MM.1S (cell line): ENCODE measurements around the gene DNAJC3.

Source experiments
- DNase-seq: peaks from one replicate; pipeline ENCODE4 v3.0.0-alpha.2; 2015
- H2AFZ ChIP-seq: fragments of 300-600 bp; sonication (generic); 2 replicates; pipeline ENCODE4 v1.6.0; 2016; ENCODE audit warnings: antibody characterized with exemption, low read length
- H3F3A ChIP-seq: fragments of 300-600 bp; sonication (generic); 2 replicates; pipeline ENCODE4 v1.6.1; 2016; ENCODE audit warnings: mild to moderate bottlenecking, antibody characterized with exemption, low read length, moderate library complexity, mixed read lengths; ENCODE audit not compliant: insufficient read depth
- H3K27ac ChIP-seq: fragments of 300-600 bp; sonication (generic); 2 replicates; pipeline ENCODE4 v1.5.1; 2016; ENCODE audit warnings: mild to moderate bottlenecking, low read length
- H3K27me3 ChIP-seq: fragments of 300-600 bp; sonication (generic); replicated peaks from 2 replicates; pipeline ENCODE4 v1.6.0; 2016; ENCODE audit warnings: low read length; ENCODE audit not compliant: insufficient read depth
- H3K36me3 ChIP-seq: fragments of 300-600 bp; sonication (generic); replicated peaks from 2 replicates; pipeline ENCODE4 v1.6.1; 2016; ENCODE audit warnings: mild to moderate bottlenecking, low read length, mixed read lengths; ENCODE audit not compliant: insufficient read depth
- H3K4me1 ChIP-seq: fragments of 300-600 bp; sonication (generic); 2 replicates; pipeline ENCODE4 v1.6.1; 2016; ENCODE audit warnings: low read length, mixed read lengths
- H3K4me2 ChIP-seq: fragments of 300-600 bp; sonication (generic); 2 replicates; pipeline ENCODE4 v1.6.0; 2016; ENCODE audit warnings: low read depth, low read length
- H3K4me3 ChIP-seq: fragments of 300-600 bp; sonication (generic); 2 replicates; pipeline ENCODE4 v1.5.1; 2016; ENCODE audit warnings: low read length, mixed read lengths
- H3K79me2 ChIP-seq: fragments of 300-600 bp; sonication (generic); 2 replicates; pipeline ENCODE4 v1.6.1; 2016; ENCODE audit warnings: mixed run types, low read length, mixed read lengths
- H3K9ac ChIP-seq: fragments of 300-600 bp; sonication (generic); 2 replicates; pipeline ENCODE4 v1.6.1; 2016; ENCODE audit warnings: low read length, mixed read lengths
- H3K9me2 ChIP-seq: fragments of 300-600 bp; sonication (generic); replicated peaks from 2 replicates; pipeline ENCODE4 v1.6.1; 2016; ENCODE audit warnings: mild to moderate bottlenecking, low read length, mixed read lengths; ENCODE audit not compliant: insufficient read depth
- H3K9me3 ChIP-seq: fragments of 300-600 bp; sonication (generic); replicated peaks from 2 replicates; pipeline ENCODE4 v1.6.1; 2016; ENCODE audit warnings: mild to moderate bottlenecking, low read length, mixed read lengths; ENCODE audit not compliant: insufficient read depth
- H4K20me1 ChIP-seq: fragments of 300-600 bp; sonication (generic); 2 replicates; pipeline ENCODE4 v1.6.1; 2016; ENCODE audit warnings: mild to moderate bottlenecking, low read length, moderate library complexity, mixed read lengths; ENCODE audit not compliant: insufficient read depth
- EZH2 ChIP-seq: fragments of 300-600 bp; sonication (generic); optimal IDR thresholded peaks from 2 replicates; pipeline ENCODE3; 2017; ENCODE audit warnings: low read depth, mild to moderate bottlenecking, antibody characterized with exemption, low read length, mixed read lengths
- EZH2phosphoT487 ChIP-seq: fragments of 300-600 bp; sonication (generic); IDR thresholded peaks from 2 replicates; pipeline ENCODE4 v1.6.1; 2018; ENCODE audit warnings: antibody characterized with exemption, low read length
- TF ChIP-seq, protein P1 (sequence below): fragments of 300-600 bp; sonication (generic); IDR thresholded peaks from 2 replicates; pipeline ENCODE4 v1.5.1; 2016; ENCODE audit warnings: antibody characterized with exemption, low read length, mixed read lengths

DNAJC3 gene

GRCh38 chr13:95741584-95742563 lies 64.9 kb downstream of the DNAJC3 start:
- TF ChIP-seq, protein P1, sequence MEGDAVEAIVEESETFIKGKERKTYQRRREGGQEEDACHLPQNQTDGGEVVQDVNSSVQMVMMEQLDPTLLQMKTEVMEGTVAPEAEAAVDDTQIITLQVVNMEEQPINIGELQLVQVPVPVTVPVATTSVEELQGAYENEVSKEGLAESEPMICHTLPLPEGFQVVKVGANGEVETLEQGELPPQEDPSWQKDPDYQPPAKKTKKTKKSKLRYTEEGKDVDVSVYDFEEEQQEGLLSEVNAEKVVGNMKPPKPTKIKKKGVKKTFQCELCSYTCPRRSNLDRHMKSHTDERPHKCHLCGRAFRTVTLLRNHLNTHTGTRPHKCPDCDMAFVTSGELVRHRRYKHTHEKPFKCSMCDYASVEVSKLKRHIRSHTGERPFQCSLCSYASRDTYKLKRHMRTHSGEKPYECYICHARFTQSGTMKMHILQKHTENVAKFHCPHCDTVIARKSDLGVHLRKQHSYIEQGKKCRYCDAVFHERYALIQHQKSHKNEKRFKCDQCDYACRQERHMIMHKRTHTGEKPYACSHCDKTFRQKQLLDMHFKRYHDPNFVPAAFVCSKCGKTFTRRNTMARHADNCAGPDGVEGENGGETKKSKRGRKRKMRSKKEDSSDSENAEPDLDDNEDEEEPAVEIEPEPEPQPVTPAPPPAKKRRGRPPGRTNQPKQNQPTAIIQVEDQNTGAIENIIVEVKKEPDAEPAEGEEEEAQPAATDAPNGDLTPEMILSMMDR: no peak
- TF ChIP-seq EZH2 (no peak), EZH2phosphoT487 (no peak)
- no peaks in the 10 kb centered on the region; the same call in 1 of the 2 replicates for H3K36me3 ChIP-seq
- peak; percentile 21 for DNase-seq
- H3F3A ChIP-seq: no peaks in the 10 kb centered on the region
- H4K20me1 ChIP-seq: peaks cover 4% of the 10 kb centered on the region; the same call in 1 of the 2 replicates
- no peak overlapping the region for H3K4me3 ChIP-seq
- peaks cover 57% of the 10 kb centered on the region for H3K79me2 ChIP-seq
- H3K9me2 ChIP-seq: no peaks in the 10 kb centered on the region
- H3K27me3 ChIP-seq: no peaks in the 10 kb centered on the region
- H3K27ac ChIP-seq: peak overlapping the region; percentile 4; the same call in 1 of the 2 replicates
- no peaks in the 10 kb centered on the region for H3K9me3 ChIP-seq
- H3K4me1 ChIP-seq: peaks cover 11% of the 10 kb centered on the region; the same call in 1 of the 2 replicates
- H2AFZ ChIP-seq: no peak overlapping the region
- no peak overlapping the region for H3K4me2 ChIP-seq
- no peak overlapping the region for H3K9ac ChIP-seq

DNA sequence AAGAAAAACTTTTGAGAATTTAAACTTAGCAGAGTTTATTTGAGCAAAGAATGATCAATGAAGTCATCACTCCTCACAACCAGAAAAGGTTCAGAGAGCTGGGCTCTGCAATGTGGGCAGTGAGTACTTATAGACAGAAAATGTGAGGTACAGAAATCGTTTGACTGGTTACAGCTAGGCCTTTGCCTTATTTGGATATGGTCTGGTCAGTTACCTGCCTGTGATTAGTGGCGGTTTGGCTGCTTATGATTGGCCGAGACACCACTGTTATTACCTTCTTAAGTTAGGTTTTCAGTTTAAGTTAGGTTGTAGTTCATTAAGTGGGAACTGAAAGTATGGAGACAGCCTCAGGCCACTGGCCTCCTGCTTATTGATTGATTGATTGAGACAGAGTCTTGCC lies 66.3 kb downstream of the DNAJC3 start:
- TF ChIP-seq EZH2phosphoT487: no peak
- no peak for TF ChIP-seq EZH2
- TF ChIP-seq, protein P1: no peak
- H3K9ac ChIP-seq: no peak overlapping the region
- peaks cover 65% of the 10 kb centered on the region for H3K79me2 ChIP-seq
- H2AFZ ChIP-seq: no peak overlapping the region
- peaks cover 4% of the 10 kb centered on the region; the same call in 1 of the 2 replicates for H4K20me1 ChIP-seq
- H3K27me3 ChIP-seq: no peaks in the 10 kb centered on the region
- no peak overlapping the region for H3K4me3 ChIP-seq
- no peaks in the 10 kb centered on the region; the same call in 1 of the 2 replicates for H3K36me3 ChIP-seq
- H3K4me1 ChIP-seq: peaks cover 11% of the 10 kb centered on the region; the same call in 1 of the 2 replicates
- H3K27ac ChIP-seq: no peak overlapping the region
- no peak overlapping the region for H3K4me2 ChIP-seq
- DNase-seq: no peak
- no peaks in the 10 kb centered on the region for H3F3A ChIP-seq
- no peaks in the 10 kb centered on the region for H3K9me2 ChIP-seq
- no peaks in the 10 kb centered on the region for H3K9me3 ChIP-seq

DNA sequence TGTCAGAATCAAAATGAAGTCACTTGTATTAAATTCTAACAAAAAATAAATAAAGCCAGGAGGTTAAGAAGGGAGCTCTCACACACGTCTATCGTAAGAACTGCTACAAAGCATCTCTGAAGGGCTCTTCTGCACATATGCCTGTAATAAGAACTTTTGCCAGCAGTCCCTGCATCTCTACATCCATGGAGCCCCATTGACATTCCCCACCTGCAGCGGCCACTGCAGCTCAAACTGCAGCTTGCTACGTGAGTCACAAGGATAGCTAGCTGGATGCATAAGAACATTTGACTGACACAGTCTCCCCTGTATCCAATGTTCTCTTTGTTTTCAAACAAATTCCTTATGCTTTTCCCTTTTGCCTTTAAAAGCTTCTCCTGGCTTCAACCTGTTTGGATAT lies 68.3 kb downstream of the DNAJC3 start:
- H3K27ac ChIP-seq: no peak overlapping the region

More for the DNA sequence above, 68.3 kb downstream of the DNAJC3 start:
- Histone ChIP-seq H3K9me2 (no peaks in the 10 kb centered on the region), H3K4me1 (peaks cover 25% of the 10 kb centered on the region), H3K27me3 (no peaks in the 10 kb centered on the region), H3F3A (peaks cover 4% of the 10 kb centered on the region; the same call in 1 of the 2 replicates), H3K36me3 (no peaks in the 10 kb centered on the region; the same call in 1 of the 2 replicates), H2AFZ (no peak overlapping the region), H3K4me2 (no peak overlapping the region), H3K4me3 (no peak overlapping the region), H3K79me2 (peaks cover 70% of the 10 kb centered on the region), H3K9ac (no peak overlapping the region), H4K20me1 (peaks cover 4% of the 10 kb centered on the region; the same call in 1 of the 2 replicates), H3K9me3 (no peaks in the 10 kb centered on the region)
- DNase-seq: no peak
- TF ChIP-seq EZH2 (no peak), EZH2phosphoT487 (no peak)
- TF ChIP-seq, protein P1: no peak
